H1 (cell line): ENCODE data around the gene LOXL1. TPM values are rescaled to one million over a fixed set of nuclear protein-coding genes. Genes with fewer than 3 reads are reported as not detected.
"Not testable (repeated sequence)": the region's sequence is repeated elsewhere in the genome, so short reads cannot be mapped to it uniquely, and the experiment has no call there.

ENCODE experiments used
- CTCF ChIA-PET: fragments of 300-600 bp; sonication (Branson Sonifier 250); formaldehyde crosslinking; loops from one replicate; lab custom pipeline; 2021; ENCODE audit not compliant: partially characterized antibody; lab: Charles Lee
- POLR2A ChIA-PET: fragments of 300-600 bp; sonication (Branson Sonifier 250); formaldehyde crosslinking; loops from one replicate; lab custom pipeline; 2021; ENCODE audit warnings: inconsistent platforms; ENCODE audit not compliant: partially characterized antibody; lab: Charles Lee
- DNase-seq, 2 experiments: peaks; one replicate each; pipeline versions ENCODE4 v3.0.0 to v3.0.0-alpha.2; 2010 to 2022; ENCODE audit warnings: low spot score in 2 of 2, low read depth in 1 of 2, mixed read lengths in 1 of 2
- FAIRE-seq: peaks from 2 replicates; lab custom pipeline; 2011; peaks lifted over from hg19 to GRCh38; lab: Jason Lieb, UNC
- H2AFZ ChIP-seq: 2 replicates; pipeline ENCODE4 v1.8.1; 2012; ENCODE audit warnings: low read length, inconsistent platforms
- H2AK5ac ChIP-seq: 2 replicates; pipeline ENCODE4 v1.6.1; 2013; ENCODE audit warnings: low read depth, low read length
- H2BK120ac ChIP-seq: replicated peaks from 2 replicates; pipeline ENCODE3; 2013; ENCODE audit warnings: low read depth, low read length, inconsistent platforms
- H2BK12ac ChIP-seq: 2 replicates; pipeline ENCODE4 v1.6.1; 2013; ENCODE audit warnings: low read depth, low read length
- H2BK15ac ChIP-seq: 2 replicates; pipeline ENCODE4 v1.6.1; 2013; ENCODE audit warnings: low read length
- H2BK20ac ChIP-seq: 2 replicates; pipeline ENCODE4 v1.6.1; 2013; ENCODE audit warnings: low read length
- H2BK5ac ChIP-seq: 2 replicates; pipeline ENCODE4 v1.6.1; 2013; ENCODE audit warnings: low read depth, low read length
- H3K14ac ChIP-seq: 2 replicates; pipeline ENCODE4 v1.6.1; 2013; ENCODE audit warnings: inconsistent platforms; ENCODE audit not compliant: insufficient read length
- H3K18ac ChIP-seq: 2 replicates; pipeline ENCODE4 v1.6.1; 2013; ENCODE audit warnings: low read length; ENCODE audit errors: extremely low read depth
- H3K23ac ChIP-seq: 2 replicates; pipeline ENCODE4 v1.6.1; 2013; ENCODE audit warnings: inconsistent platforms; ENCODE audit not compliant: insufficient read length
- H3K23me2 ChIP-seq: 2 replicates; pipeline ENCODE4 v1.6.1; 2013; ENCODE audit warnings: low read depth, low read length
- H3K27ac ChIP-seq: 2 replicates; pipeline ENCODE4 v1.6.1; 2011; ENCODE audit warnings: low read depth, low read length, inconsistent platforms
- H3K27me3 ChIP-seq, 4 experiments: replicated peaks in 1 of 4; 1 replicate in 1 of 4; 2 replicates in 3 of 4; pipeline versions ENCODE4 v1.6.1 to v1.8.1; 2011 to 2013; ENCODE audit warnings: low read length in 3 of 4, mild to moderate bottlenecking in 3 of 4, inconsistent platforms in 2 of 4, mixed read lengths in 2 of 4, moderate library complexity in 1 of 4; ENCODE audit not compliant: control insufficient read depth in 3 of 4, insufficient read depth in 3 of 4; ENCODE audit errors: extremely low read depth in 1 of 4
- H3K36me3 ChIP-seq, 4 experiments: 2 replicates each; pipeline versions ENCODE4 v1.6.1 to v1.8.1; 2011 to 2013; ENCODE audit warnings: mild to moderate bottlenecking in 4 of 4, low read length in 3 of 4, moderate library complexity in 2 of 4, control low read depth in 1 of 4, inconsistent platforms in 1 of 4; ENCODE audit not compliant: insufficient read depth in 4 of 4, control insufficient read depth in 2 of 4
- H3K4ac ChIP-seq: replicated peaks from 2 replicates; pipeline ENCODE3; 2013; ENCODE audit warnings: low read length, low read depth, mixed read lengths, inconsistent platforms; ENCODE audit not compliant: insufficient read length
- H3K4me1 ChIP-seq, 4 experiments: replicated peaks in 1 of 4; 1 replicate in 1 of 4; 2 replicates in 3 of 4; pipeline versions ENCODE4 v1.6.1 to v1.8.1; 2011 to 2013; ENCODE audit warnings: low read length in 3 of 4, inconsistent platforms in 2 of 4, mixed read lengths in 1 of 4; ENCODE audit not compliant: insufficient read depth in 4 of 4, control insufficient read depth in 3 of 4
- H3K4me2 ChIP-seq, 2 experiments: 2 replicates each; pipeline versions ENCODE4 v1.6.1 to v1.8.1; 2011 to 2013; ENCODE audit warnings: low read depth in 2 of 2, low read length in 2 of 2, control low read depth in 1 of 2, inconsistent platforms in 1 of 2, mild to moderate bottlenecking in 1 of 2; ENCODE audit not compliant: insufficient read depth in 1 of 2
- H3K4me3 ChIP-seq, 4 experiments: fragments of 200-600, 300-600 bp in 1 of 4; sonication (generic), shearing (Covaris generic), sonication (Bioruptor Twin) in 1 of 4; 2 replicates each; pipeline versions ENCODE4 v1.5.1 to v1.8.1; 2011 to 2016; ENCODE audit warnings: low read length in 4 of 4, low read depth in 3 of 4, control low read depth in 2 of 4, inconsistent platforms in 2 of 4, mild to moderate bottlenecking in 2 of 4, mixed read lengths in 1 of 4, moderate library complexity in 1 of 4; ENCODE audit not compliant: insufficient read depth in 2 of 4; ENCODE audit errors: extremely low read depth in 1 of 4
- H3K56ac ChIP-seq: replicated peaks from 2 replicates; pipeline ENCODE3; 2013; ENCODE audit warnings: low read depth, mild to moderate bottlenecking, mixed read lengths, low read length, inconsistent platforms; ENCODE audit not compliant: insufficient read length
- H3K79me1 ChIP-seq: 2 replicates; pipeline ENCODE4 v1.6.1; 2013; ENCODE audit warnings: low read depth, low read length, control low read depth
- H3K79me2 ChIP-seq, 2 experiments: 2 replicates each; pipeline versions ENCODE4 v1.6.1 to v1.8.1; 2012 to 2013; ENCODE audit warnings: low read length in 2 of 2, mild to moderate bottlenecking in 2 of 2, inconsistent platforms in 1 of 2; ENCODE audit not compliant: insufficient read depth in 2 of 2, control insufficient read depth in 1 of 2
- H3K9ac ChIP-seq, 4 experiments: replicated peaks in 1 of 4; 1 replicate in 1 of 4; 2 replicates in 3 of 4; pipeline versions ENCODE4 v1.6.1 to v1.8.1; 2011 to 2013; ENCODE audit warnings: low read depth in 3 of 4, low read length in 3 of 4, control low read depth in 2 of 4, mild to moderate bottlenecking in 2 of 4, moderate library complexity in 2 of 4, inconsistent platforms in 1 of 4; ENCODE audit errors: extremely low read depth in 1 of 4
- H3K9me3 ChIP-seq, 2 experiments: 2 replicates each; pipeline versions ENCODE4 v1.6.1 to v1.8.1; 2012 to 2013; ENCODE audit warnings: mild to moderate bottlenecking in 2 of 2, moderate library complexity in 2 of 2, control low read depth in 1 of 2, inconsistent platforms in 1 of 2, low read depth in 1 of 2, low read length in 1 of 2, mixed read lengths in 1 of 2; ENCODE audit not compliant: insufficient read depth in 2 of 2
- H4K20me1 ChIP-seq, 2 experiments: replicated peaks in 1 of 2; 2 replicates each; pipeline versions ENCODE3 to v1.8.1; 2011 to 2013; ENCODE audit warnings: inconsistent platforms in 2 of 2, low read length in 2 of 2, mild to moderate bottlenecking in 1 of 2; ENCODE audit not compliant: insufficient read depth in 2 of 2, control insufficient read depth in 1 of 2
- H4K5ac ChIP-seq: 2 replicates; pipeline ENCODE4 v1.6.1; 2013; ENCODE audit warnings: low read length, low read depth, mixed read lengths, inconsistent platforms; ENCODE audit not compliant: insufficient read length
- H4K8ac ChIP-seq: 2 replicates; pipeline ENCODE4 v1.8.0; 2013; ENCODE audit warnings: mild to moderate bottlenecking, moderate library complexity, low read length, inconsistent platforms; ENCODE audit not compliant: insufficient read depth; ENCODE audit errors: extremely low read depth
- H4K91ac ChIP-seq: replicated peaks from 2 replicates; pipeline ENCODE3; 2013; ENCODE audit warnings: low read length, mixed read lengths, inconsistent platforms; ENCODE audit not compliant: insufficient read length
- WGBS, 2 experiments: shearing (Covaris generic) in 1 of 2; methylation state at CpG; one replicate each; pipeline versions ENCODE4 v1.1.6 to v1.1.7; 2013 to 2015; ENCODE audit warnings: low lambda C conversion rate in 2 of 2, mixed read lengths in 2 of 2, inconsistent platforms in 1 of 2, low coverage in 1 of 2, missing lambda C conversion rate in 1 of 2; ENCODE audit not compliant: insufficient replicate concordance in 2 of 2, insufficient coverage in 1 of 2, insufficient read length in 1 of 2; ENCODE audit errors: extremely low coverage in 1 of 2, missing lambda C conversion rate in 1 of 2; 5-methylcytosine and 5-hydroxymethylcytosine counted together
- polyA plus RNA-seq, 7 experiments: library from polyadenylated mRNA; depleted of rRNA in 3 of 7; stranded (reverse) in 5 of 7; unstranded in 2 of 7; fragments of >200 nt in 5 of 7; fragments of 200-250 nt in 2 of 7; gene quantifications; 1 replicate in 5 of 7; 2 replicates in 1 of 7; 4 replicates in 1 of 7; pipeline versions ENCODE4 v1.2.1 to v1.2.3, GENCODE V29; 2011 to 2013; ENCODE audit warnings: missing spikeins in 2 of 7, mixed read lengths in 2 of 7
- total RNA-seq: library from RNA; stranded (reverse); fragmentation: NEBNext Ultra II Directional; extraction: Animal tissue kit (Norgen Biotek cat#: 25700); gene quantifications from 2 replicates; pipeline ENCODE4 v1.2.1, GENCODE V29; 2021

The LOXL1 gene
- total and polyA plus RNA-seq, 2 of the 8 experiments (the other 6 are each of a cell fraction or from before 2014, with no cell fraction given): 8.1 to 14.4 TPM

DNA sequence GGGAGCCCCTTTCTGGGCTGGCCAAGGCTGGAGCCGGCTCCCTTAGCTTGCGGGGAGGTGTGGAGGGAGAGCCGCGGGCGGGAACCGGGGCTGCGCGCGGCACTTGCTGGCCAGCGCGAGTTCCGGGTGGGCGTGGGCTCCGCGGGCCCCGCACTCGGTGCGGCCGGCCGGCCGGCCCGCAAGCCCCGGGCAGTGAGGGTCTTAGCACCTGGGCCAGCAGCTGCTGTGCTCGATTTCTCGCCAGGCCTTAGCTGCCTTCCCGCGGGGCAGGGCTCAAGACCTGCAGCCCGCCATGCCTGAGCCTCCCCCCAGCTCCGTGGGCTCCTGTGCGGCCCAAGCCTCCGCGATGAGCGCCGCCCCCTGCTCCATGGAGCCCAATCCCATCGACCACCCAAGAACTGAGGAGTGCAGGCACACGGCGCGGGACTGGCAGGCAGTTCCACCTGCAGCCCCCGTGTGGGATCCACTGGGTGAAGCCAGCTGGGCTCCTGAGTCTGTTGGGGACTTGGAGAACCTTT, 47.5 kb downstream of the LOXL1 start:
- POLR2A ChIA-PET, H3K9ac ChIP-seq: not testable (repeated sequence)
- CTCF ChIA-PET: interaction anchor here (0.6 to 12.9 kb wide), 31 partner anchors 9 to 352 kb away, joined by 3 to 174 read pairs (median 5); partner anchors contain the start of genes PML and STOML1

More for the DNA sequence above, 47.5 kb downstream of the LOXL1 start:
- not testable (repeated sequence) for H4K8ac ChIP-seq, H4K20me1 ChIP-seq, H3K79me2 ChIP-seq, H3K4ac ChIP-seq, FAIRE-seq, H2AK5ac ChIP-seq, H2BK5ac ChIP-seq, H3K27me3 ChIP-seq, H2BK12ac ChIP-seq, H3K23ac ChIP-seq, H3K4me2 ChIP-seq, H2BK20ac ChIP-seq, H3K23me2 ChIP-seq, H2BK120ac ChIP-seq, H3K27ac ChIP-seq, H3K4me1 ChIP-seq, H2AFZ ChIP-seq, H3K36me3 ChIP-seq, H4K91ac ChIP-seq, H3K14ac ChIP-seq, H3K4me3 ChIP-seq, H3K56ac ChIP-seq, H2BK15ac ChIP-seq, H4K5ac ChIP-seq, H3K18ac ChIP-seq, H3K9me3 ChIP-seq, H3K79me1 ChIP-seq, DNase-seq
- 97% methylated on average over 22 of the region's 39 CpGs; no CpG with 5 or more reads in 1 of the 2 experiments for WGBS, 2 experiments
